CMK (cell line): ENCODE data around the gene THAP4.

Experiments used
- DNase-seq: peaks from one replicate; pipeline ENCODE4 v3.0.0-alpha.2; 2010; ENCODE audit warnings: low read depth

The THAP4 gene

GRCh38 chr2:241638940-241639339 is 2.0 kb upstream of the THAP4 start:
- no peak for DNase-seq

GRCh38 chr2:241637795-241638660 is 1.1 kb upstream of the THAP4 start:
- no peak for DNase-seq

GRCh38 chr2:241636182-241637017 is 558 bp downstream of the THAP4 start:
- DNase-seq: no peak

GRCh38 chr2:241635756-241636155 is 1.2 kb downstream of the THAP4 start:
- DNase-seq: no peak

DNA sequence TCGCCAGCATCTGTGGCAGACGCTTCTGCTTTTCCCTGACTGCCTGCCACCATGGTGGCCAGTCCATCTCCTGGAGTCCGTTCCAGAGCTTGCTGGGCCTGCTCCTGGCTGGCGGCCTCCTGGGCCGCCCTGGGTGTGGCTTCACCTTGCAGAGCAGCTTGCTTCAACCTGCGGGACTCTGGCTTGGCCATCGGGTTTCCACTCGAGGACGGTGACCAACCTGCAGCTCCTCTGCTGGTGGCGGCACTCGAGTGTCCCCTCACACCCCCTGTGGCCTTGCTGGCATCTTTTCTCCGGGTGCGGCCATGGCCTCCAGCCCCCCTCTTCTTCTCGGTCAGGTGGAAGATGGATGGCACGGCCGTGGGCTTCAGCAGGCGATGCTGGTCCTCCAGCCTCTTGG is 3.4 kb downstream of the THAP4 start:
- no peak for DNase-seq

DNA sequence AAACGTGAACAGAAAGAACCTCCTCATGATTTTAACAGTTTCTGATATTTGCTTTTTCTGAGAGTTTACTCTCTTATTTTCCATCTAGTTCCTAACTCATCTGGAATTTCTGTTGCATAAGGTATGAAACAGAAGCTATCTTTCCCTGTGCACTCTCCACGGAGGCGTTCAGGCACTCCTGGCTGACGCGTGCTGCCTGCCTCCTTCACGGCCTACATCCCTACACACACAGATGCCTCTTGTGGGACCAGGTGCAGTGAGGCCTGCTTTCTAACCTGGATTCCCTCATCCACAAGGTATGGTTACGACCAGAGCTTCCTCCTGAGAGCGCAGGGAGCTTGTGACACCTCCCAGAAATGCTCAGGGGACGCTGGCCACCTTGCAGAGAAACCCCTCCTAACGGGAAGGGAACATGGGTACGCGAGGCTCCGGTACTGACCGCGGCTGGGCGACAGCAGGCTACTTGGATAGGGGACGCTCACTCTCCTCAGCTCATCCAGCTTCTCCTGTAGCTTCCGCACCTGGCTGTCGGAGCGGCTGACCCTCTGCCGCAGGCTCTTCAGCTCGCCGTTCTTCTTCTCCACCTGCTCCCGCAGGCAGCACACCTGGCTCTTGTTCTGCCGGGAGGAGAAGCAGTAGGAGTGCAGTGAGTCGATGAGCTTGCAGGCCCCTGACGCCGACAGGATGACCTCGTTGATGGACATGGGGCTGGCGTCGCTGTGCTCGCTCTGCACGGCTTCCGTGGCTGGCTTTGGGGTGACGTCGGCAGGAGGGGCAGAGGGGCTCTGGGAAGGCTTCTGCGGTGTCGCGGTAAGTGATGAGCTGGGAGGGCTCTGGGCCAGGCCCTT is 4.3 kb downstream of the THAP4 start:
- no peak for DNase-seq

- no peak for DNase-seq
Measured at GRCh38 chr2:241629762-241630435, 7.1 kb downstream of the THAP4 start.

DNA sequence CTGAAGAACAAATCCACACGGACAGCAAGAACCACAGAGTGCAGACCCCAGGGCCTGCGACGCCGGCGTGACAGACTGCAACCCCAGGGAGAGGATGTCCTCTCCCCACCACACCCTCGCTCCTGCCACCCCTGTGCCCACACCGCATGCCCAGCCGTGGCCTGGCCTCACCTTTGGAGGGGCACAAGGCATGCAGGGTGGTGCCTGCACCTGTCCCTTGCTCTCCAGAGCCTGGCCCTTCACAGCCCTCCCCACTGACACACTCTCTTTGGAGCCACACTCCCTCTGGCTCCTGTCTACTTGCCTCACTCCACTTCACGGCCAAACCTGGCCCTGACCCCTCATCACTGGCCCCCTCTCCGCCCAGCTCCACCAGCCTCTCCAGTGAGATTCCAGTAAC is 9.3 kb downstream of the THAP4 start:
- no peak for DNase-seq

DNA sequence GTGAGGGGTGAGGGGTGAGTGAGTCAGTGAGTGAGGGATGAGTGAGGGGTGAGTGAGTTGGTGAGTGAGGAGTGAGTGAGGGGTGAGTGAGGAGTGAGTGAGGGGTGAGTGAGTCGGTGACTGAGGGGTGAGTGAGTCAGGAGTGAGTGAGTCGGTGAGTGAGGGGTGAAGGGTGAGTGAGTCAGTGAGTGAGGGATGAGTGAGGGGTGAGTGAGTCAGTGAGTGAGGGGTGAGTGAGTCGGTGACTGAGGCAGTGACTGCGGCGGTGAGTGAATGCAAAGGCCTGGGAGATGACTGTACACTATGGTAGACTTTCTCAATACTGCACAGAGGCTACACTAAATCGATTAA is 16.6 kb downstream of the THAP4 start:
- no peak for DNase-seq

DNA sequence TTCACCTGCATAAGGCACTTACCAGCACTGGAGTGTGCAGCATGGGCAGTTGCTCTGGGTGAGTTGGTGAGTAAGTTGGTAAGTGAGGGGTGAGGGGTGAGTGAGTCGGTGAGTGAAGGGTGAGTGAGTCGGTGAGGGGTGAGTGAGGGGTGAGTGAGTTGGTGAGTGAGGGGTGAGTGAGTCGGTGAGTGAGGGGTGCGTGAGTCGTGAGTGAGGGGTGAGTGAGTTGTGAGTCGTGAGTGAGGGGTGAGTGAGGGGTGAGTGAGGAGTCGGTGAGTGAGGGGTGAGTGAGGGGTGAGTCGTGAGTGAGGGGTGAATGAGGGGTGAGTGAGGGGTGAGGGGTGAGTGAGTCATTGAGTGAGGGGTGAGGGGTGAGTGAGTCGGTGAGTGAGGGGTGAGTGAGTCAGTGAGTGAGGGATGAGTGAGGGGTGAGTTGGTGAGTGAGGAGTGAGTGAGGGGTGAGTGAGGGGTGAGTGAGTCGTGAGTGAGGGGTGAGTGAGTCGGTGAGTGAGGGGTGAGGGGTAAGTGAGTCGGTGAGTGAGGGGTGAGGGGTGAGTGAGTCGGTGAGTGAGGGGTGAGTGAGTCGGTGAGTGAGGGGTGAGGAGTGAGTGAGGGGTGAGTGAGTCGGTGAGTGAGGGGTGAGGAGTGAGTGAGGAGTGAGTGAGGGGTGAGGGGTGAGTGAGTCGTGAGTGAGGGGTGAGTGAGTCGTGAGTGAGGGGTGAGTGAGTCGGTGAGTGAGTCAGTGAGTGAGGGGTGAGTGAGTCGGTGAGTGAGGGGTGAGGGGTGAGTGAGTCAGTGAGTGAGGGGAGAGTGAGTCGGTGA is 17.1 kb downstream of the THAP4 start:
- DNase-seq: no peak

GRCh38 chr2:241618829-241619228 is 18.1 kb downstream of the THAP4 start:
- no peak for DNase-seq

- DNase-seq: no peak
Measured at GRCh38 chr2:241618296-241618805, 18.6 kb downstream of the THAP4 start.

DNA sequence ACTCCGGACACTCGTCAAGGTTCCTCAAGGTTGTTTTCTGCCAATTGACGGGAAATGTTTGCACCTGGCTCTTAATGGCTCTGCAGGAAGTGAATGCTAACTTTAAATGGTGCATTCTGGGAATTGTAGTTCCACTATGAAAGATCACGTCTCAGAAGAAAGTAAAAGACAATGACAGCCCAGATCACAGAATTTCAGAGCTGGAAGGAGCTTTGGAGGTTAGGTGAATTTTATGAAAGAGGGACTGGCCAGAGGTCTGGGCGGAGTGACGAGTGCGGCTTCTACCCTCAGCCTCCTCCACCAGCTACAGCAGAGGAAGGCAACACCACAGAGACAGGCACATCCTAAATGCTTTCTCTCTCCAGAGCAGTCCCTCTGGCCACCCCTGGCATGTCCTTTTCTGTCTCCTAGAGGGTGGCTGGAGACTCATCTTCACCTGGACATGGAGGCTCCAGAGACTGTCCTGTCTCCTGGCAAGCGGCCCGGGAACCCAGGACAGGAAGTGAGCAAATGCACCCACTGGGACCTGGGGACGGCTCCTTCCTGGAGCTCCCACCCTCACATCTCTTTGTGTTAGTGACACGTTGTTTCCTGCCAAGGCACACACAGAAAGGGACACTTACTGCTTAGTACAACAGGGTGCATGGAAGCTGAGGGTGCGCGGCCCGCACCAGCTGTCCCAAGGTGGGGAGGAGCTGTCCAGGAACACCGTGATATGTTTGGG is 19.4 kb downstream of the THAP4 start:
- DNase-seq: no peak

DNA sequence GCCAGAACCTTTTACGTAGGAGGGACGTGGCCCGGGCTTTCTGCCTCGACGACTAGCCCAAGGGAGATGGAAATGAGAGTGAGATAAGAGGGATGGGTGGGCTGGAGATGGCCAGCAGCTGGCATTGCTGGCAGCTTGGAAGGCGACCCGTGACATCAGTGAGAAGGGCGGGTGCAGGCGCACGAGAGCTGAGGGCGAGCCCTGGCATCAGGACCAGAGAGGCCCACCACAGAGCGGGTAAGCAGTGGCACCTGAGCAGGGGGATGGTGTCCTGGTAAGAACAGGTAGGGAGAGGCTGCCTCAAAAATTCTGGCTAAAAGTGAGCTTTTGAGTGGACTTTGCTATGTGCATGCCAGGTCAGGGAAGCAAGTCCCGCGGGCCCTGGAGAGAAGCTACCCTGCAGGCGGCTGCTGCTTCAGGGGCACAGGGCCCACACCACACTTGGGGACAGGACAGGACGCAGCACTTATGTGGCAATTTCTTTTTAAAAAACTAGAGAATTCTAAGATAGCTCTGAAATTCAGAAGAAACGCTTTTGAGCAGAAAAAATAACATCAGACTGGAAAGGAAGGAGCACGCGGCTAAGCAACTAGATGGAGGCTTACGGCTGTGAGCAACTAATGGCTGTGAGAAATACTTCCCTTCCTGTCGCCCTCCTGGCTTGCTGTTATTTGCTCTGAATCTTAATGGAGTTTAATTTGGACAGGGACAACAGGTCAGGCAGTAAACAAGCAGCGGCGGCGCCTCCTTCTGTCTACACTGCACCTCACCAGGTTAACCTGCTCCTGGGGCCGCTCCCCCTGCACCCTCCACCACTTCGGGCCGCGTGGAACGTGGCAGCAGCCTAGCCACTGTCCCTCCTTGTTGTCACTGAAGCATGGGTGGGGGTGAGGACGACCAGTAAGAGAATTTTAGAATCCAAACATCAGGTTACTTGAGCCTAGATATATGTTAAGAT is 20.5 kb downstream of the THAP4 start:
- DNase-seq: no peak

- no peak for DNase-seq
Measured at GRCh38 chr2:241615522-241616052, 21.4 kb downstream of the THAP4 start.

- no peak for DNase-seq
Measured at GRCh38 chr2:241615041-241615440, 21.9 kb downstream of the THAP4 start.

DNA sequence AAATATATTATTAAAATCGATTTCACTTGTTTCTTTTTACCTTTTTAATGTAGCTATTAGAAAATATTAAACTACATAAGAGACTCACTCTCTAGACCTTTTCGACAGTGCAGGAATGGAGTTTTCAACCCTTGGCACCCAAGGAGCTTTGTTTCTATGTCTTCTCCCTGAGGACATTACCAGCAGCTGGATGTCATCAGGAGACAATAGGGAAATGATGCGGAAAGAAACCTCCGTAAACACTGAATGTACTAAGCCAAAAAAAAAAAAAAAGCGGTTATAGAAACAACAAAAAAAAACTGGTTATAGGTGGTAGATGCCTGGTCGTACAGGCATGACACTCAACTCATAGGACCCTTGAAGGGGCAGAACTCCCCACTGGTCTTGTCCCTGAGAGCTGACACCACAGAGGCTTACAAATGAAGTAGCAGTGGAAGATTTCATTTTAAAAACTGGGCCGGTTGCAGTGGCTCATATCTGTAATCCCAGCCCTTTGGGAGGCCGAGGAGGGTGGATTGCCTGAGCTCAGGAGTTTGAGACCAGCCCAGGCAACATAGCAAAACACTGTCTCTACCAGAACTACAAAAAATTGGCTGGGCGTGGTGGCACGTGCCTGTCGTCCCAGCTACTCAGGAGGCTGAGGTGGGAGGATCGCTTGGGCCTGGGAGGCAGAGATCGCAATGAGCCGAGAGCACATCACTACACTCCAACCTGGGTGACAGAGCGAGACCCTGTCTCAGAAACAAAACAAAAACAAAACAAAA is 23.8 kb downstream of the THAP4 start:
- DNase-seq: no peak
